CD4-positive, alpha-beta T cell treated with Interleukin-12 subunit alpha and Interleukin-12 subunit beta, for 1 hour (primary cell): Measurements from ENCODE around the gene OGFOD1.
A peak's percentile ranks its signal among the peaks of the same experiment; 100 is the strongest.

Experiments used
- DNase-seq: peaks from one replicate; pipeline ENCODE4 v3.0.0-alpha.2; 2020

OGFOD1 gene

DNA sequence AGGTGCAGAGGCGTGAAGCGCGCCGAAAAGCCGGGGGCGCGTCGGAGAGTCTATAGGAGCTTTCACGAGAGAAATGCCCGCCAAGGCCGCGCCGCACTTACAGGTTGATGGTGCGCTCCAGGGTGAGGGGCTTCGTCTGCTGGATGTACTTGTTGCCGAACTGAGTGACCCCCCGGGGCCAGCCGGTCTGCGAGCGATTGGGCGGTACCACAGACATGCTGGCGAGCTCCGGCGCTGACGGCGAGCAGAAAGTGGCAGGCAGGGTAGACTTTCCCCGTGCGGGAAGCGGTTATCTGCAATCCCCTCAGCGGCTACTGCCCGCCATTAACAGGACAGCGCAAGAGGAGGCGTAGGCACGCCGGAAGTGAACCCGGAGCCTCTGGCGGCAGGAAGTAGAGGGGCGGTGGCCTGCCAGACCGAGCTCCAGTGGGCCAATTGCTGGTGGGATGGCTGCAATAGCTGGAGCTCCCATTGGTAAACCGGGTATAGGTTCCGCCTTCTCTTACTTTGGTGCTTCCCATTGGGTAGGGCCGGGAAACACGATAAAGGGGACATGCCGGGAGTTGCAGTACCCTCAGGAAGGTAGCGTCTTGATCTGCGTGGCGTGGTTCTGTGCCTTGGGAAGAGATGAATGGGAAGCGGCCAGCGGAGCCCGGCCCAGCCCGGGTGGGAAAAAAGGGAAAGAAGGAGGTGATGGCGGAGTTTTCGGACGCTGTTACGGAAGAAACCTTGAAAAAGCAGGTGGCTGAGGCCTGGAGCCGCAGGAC lies at the start of gene OGFOD1, which contains the start of gene NUDT21:
Gene OGFOD1 (plus strand): TSS at position 569 of the 767 bp plus-strand sequence. CDS start 59 bp downstream, at position 628.
Gene NUDT21 (minus strand): TSS at position 347 of the 767 bp plus-strand sequence. CDS start 130 bp downstream, at position 217.
- peak; percentile 95 for DNase-seq

DNA sequence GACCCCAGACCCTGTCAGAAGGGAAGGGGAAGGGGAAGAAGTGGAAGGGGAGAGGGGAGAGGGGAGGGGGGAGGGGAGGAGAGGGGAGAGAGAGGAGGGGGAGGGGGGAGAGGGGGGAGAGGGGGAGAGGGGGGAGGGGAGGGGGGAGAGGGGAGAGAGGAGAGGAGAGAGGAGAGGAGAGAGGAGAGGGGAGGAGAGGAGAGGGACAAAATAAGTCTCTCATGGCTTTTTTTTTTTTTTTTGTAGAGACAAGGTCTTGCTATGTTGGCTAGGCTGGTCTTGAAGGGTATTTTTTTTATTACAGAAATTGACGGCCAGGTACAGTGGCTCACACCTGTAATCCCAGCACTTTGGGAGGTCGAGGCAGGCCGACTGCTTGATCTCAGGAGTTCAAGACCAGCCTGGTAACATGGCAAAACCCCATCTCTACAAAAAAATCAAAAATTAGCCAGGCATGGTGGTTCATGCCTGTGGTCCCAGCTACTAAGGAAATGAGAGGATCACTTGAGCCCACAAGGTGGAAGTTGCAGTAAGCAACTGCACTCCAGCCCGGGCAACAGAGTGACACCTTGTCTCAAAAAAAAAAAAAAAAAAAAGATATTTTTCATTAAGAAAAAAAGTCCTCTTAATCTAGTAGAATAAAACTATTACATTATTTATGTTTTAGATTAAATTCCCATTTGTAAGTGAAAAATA lies 45.2 kb upstream of the OGFOD1 start:
- no peak for DNase-seq

DNA sequence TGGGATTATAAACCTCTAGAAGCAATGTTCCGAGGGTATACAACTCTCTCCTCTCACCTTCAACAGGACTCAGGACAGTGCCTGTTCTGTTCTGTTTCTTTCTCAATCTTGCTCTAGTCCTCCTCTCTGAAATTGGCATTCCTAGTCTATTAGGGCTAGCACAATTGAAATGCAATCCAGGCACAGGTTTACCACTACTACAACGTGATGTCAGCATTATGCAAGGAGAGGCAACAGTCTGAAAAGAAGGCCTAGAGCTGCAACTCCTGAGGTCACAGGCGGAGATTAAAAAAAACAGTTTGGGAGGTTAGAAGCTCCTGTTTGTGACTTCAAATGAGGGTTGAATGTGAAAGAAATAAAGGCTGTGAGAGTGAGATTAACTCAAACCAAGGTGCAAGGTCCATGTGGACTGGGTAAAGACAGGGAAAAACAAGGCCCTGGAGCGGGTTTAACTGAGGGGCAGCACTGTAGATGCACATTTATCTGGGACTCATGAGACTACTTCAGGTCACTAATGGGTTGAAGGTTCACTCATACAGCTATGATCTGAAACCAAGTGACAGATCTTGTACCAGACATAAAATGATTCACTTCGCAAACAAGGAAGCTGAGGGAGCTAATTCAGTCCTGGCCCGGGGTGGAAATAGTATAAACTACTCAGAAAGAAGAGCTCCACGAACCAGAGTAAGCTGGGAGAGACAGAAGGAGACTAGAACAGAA lies 42.8 kb upstream of the OGFOD1 start:
- DNase-seq, result no peak

DNA sequence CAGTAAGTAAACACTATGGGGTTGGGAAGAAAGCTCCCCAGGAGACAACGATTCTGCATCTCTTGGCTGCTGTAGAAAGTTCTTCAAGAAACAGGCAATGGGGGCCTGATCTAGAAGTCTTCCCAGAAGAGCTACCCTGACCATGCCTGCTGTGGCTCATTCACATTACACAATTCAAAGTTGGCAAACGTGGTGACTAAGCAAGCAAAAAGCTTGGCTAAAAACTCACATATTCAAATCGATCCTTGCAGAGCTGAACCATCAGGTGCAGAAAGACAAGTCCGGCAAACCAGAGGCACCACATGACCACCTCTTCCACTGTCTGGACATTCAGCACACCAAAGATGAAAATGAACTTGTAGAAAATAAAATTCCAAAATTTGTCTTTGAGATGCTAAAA lies 42.2 kb upstream of the OGFOD1 start:
- DNase-seq, result no peak

DNA sequence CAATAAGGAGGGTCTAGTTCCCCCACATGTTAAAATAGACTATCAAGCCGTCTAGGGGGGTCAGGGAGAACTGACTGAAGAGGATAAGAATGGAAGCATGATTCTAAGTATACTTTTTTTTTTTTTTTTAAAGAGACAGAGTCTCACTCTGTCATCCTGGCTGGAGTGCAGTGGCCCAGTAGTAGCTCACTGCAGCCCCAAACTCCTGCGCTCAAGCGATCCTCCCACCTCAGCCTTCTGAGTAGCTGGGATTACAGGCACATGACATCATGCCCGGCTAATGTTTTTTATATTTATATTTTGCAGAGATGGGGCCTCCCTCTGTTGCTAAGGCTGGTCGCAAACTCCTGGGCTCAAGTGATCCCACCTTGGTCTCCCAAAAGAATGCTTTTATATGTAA lies 40.2 kb upstream of the OGFOD1 start:
- no peak for DNase-seq

DNA sequence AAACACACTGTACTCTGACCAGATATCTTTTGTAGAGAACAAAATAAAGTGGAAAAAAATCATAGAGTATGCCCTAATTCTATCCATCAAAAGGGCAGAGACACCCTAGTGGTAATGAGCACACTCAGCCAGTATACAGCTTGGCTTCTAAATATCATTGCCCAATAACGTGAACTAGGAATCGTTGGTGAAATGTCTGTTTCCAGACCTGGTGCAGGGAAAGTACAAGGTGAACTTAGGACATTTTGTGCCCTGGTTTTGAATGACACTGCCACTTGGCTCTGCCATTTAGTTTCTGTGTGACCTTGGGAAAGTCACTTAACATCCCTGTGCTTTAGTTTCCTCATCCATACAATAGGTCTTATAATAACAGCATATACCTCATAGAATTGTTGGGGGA lies 39.7 kb upstream of the OGFOD1 start:
- no peak for DNase-seq

DNA sequence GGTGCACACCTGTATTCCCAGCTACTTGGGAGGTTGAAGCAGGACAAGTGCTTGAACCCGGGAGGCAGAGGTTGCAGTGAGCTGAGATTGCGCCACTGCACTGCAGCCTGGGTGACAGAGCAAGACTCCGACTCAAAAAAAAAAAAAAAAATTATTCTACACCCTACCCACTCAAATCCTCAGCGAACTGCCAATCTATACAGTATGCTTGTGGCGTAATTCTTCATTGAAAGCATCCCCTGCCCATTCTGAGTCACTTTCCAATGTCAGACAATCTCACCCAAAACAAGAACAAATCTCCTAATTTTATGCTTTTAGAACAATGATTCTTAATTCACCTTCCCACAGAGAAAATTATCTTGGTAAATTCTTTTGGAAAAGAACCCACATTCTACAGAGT lies 38.0 kb upstream of the OGFOD1 start:
- no peak for DNase-seq

DNA sequence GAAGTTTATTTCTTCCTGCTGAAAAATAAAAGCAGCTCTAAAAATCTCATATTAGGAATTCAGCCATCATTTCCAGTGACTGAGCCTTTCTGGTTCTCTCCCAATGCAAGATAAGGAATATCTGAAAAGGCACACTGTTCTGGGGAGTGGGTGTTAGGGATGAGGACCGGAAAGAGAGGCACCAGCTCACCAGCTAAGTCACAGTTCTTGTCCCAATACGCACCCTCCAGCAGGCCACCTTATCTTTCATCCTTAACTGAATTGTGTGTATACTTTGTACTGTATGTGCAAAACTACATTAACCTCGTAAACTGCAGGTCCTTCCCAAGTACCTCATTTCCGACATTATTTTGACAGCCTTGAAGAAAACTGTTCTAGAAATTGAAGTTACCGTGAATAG lies 37.0 kb upstream of the OGFOD1 start:
- DNase-seq, result no peak

DNA sequence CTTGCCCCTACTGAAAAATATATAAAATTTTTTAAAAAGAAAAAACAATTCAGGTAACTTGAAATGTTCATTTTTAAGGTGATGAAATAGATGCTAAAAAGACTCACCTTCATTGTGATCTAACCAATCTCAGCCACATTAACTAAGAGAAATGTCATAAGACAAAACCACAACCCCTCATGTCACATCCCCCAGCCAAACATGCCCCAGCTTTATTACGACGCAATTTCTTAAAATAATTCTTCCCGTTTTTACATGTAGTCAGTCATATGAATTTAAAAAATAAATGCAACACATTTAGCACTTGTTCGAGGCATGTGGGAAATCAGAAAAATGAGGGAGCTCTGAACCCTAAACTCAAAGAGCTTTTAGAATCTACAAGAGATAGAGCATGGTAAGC lies 35.5 kb upstream of the OGFOD1 start:
- no peak for DNase-seq

DNA sequence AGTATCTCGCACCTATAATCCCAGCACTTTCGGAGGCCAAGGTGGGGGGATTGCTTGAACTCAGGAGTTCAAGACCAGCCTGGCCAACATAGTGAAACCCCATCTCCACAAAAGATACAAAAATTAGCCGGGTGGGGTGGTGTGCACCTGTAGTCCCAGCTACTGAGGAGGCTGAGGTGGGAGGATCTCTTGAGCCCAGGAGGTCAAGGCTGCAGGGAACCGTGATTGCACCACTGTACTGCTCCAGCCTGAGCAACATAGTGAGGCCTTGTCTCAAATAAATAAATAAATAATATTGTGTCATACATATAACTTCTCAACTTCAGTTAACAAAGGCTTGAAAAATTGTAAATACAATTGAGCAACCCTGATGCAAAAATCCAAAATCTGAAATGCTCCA lies 34.2 kb upstream of the OGFOD1 start:
- DNase-seq, result no peak

DNA sequence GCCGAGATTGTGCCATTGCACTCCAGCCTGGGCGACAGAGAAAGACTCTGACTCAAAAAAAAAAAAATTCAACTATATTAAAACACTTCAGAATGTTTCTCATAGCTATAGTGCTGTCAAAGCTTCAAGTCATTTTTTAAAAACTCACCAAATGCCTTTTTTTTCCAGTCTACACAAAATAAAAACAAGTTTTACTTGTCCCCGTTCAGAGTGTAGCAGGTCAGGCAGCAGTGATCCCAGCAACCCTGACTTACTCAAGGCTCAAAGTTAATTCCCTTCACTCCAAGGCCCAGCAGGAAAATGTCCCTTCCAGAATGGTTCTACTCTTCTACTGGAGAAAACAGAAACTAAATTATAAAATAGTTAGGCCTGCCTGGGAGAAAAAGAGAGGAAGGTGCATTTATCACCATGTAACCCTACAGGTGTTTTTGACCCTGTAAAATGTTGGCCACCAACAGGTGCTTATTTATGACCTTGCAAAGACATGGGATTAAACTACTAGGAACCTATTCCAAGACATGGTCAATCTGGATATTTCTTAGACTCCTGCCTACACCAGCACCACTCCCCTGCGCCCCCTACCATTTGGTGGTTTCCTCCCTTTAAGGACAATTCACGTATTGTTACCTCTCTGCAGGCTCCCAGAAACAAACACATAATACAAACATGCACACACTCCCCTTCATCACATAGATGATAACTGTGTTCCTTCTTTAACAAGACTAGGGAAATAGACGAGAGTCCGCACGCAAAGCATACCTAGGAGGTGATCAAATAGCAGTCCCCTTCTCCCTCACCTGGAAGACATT lies 31.4 kb upstream of the OGFOD1 start:
- DNase-seq, result no peak

DNA sequence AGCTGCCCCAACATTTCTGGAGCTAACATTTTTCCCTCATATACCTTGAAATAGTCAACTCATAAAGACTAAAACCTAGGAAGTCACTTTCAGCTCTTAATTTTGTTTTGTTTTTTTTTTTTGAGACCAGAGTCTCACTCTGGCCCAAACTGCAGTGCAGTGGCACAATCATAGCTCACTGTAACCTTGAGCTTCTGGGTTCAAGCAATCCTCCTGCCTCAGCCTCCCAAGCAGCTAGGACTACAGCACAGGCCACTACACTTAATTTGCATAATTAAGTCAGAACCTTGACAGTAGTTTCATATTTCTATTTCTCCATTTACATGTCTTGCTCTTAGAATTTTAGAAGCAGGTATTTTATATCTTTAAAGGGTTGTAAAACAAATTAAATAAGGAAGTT lies 30.7 kb upstream of the OGFOD1 start:
- DNase-seq, result no peak

DNA sequence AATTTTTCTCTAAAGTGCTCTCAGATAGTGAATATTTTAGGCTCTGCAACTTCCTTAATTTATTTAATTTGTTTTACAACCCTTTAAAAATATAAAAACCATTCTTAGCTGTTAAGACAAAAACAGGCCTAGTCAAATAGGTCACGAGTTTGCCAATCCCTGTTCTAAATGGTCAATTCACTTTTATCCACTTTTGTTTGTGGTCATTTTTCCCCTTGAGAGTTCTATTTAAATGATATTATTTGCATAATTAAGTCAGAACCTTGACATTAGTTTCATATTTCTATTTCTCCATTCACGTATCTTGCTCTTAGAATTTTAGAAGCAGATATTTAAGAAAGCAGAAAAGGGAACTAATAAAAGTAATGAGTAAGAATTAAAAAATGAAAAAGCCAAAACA lies 30.0 kb upstream of the OGFOD1 start:
- DNase-seq, result no peak

DNA sequence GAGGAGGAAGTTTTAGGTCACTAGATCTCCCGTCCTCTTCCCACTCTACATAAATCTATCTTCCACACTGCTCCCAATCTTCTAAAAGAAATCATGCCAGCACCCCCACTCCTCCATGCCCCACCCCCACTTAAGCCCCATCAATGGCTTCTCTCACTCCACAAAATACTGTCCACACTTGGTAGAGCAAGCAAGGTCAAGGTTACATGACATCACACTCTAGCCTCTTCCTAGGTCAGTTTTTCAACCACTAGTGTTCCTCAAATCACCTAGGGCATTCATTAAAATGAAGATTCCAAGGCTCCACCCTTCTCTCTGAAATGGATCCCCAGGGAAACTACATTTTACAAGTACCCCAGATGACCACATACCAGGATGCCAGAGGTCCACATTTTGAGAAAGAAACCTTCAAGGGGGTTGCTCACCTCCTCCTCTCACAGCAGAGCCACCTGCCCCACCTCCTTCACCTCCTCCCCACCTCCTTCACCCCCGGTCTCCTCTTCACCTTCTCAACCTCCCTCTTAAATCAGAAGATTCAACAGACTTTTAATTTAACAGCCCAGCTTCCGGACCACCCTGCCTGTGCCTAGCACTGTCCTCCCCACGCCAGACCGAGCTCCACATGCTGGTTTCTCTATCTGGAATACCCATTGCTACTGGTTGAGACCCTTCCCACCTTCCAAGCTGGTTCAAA lies 29.2 kb upstream of the OGFOD1 start:
- DNase-seq, result no peak

DNA sequence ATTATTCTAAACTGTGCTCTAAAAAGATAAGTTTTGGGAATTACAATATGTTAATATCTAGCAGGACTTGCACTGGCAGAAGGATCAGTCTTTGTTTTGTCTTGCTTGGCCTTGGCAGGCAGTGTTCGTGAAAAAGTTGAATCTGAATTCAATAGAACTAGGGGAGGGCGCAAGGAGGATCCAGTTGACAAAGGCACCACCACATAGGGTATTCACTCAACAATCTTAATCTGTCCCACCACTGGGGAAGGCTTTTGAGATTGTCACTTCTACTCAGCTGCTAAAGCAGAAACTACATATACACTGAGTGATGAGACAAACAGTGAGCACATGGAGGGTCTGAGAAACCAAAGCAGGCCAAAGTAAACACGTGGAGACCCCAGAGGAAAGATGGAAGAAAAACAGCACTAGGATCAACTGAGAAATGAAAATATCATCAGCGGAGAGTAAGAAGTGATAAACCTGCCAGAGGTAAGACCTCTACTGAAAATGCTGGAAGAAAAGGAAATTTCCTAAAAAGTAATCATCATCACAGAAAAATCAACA lies 28.4 kb upstream of the OGFOD1 start:
- DNase-seq, result no peak

DNA sequence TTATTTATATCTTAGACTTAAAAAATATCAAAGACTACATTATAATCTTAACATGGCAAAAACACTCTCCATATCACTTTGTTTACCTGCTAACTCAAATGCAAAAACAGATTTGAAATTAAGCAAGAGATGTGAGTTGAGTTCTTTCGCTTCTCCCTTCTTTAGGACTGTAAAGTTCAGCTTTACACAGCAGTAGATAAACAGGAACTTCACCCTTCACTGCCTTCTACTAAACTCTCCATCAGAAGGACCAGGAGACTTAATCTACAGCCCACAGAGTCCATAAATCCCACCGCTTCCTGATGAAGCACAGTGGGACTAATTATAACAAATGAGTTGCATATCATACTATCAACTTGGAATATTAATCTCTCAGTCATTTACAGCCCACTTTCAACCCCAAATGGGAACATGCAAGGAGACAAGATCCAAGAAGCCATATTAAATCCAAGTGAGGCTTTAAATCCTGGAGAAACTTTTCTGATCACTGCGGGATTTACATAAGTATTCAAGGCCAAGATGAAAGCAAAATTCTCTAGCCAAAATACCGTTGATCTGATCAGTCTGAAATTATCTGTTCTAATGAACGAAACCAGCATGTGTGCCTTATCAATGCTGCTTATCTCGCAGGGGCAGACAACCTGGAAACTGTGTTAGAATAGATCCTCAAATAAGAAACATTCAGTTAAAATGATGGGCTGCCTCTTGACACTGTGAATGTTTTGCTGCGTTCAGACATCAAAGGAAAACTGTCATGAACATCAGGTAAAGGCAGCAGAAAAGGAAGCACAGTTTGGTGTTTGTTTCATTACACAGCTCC lies 27.6 kb upstream of the OGFOD1 start:
- peak; percentile 23 for DNase-seq

DNA sequence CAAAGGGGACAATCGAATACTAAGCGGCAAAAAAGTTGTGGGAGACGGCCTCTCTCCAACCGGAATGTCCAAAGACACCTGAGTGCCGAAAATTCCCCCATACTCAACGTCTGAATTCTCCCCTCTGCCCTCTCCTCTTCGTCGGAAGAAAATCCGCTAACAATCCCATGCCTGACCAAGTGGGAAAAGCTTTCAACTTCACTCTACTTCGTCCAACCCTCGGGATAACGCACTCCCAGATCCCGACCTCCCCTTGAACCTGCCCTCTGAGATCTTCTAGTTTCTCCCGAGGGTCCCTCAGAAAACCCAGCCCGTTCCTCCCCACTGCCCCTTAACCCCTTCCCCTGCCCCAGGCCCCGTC lies 27.0 kb upstream of the OGFOD1 start:
- DNase-seq, result no peak

DNA sequence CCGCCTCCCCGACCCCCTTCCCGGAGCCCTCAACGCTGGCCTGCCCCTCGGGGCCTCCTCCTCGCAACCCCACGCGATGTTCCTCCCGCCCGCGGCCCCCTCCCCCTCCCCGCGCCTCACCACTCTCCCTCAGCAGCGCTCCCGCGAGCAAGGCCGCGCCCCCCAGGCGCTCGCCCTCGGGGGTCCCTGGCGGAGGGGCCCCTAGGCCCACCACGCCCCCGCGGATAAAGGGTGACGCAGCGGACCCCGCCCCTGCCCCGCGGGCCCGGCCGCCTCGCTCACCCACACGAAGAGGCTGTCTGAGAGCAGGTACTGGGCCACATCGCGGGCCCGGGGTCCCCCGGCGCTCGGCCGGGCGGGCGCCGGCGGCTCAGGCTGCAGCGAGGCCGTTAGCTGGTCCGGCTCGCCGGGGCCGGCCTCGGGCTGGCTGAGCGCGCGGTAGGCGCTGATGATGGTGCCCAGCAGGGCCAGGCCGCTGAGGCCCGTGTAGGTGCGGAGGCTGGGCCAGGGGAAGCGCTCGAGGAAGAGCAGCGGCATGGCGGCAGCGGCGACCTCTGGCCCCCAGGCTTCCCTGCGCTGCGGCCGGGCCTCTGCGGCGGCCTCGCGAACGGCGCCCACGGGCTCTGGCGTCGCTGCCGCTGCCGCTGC lies 26.4 kb upstream of the OGFOD1 start:
- peak; percentile 37 for DNase-seq

DNA sequence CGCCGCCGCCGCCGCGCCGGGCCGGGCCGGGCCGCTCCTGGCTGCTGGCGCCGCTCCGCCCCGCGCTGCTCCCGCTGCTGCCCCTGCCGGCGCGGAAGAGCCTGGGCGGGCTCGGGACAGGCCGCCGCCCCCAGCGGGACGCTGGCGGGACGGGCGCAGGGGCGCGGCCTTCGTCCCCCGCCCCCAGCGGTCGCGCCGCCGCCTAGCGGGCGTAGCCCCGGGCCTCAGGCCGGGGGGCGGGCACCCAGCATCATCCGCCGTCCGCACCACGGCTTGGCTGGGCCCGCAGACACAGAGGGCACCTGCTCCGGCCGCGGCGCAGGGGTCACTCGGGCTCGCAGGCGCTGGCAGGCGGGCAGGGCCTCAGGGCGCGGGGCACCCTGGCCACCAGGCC lies 25.9 kb upstream of the OGFOD1 start, which contains the start of gene AMFR:
Gene AMFR (minus strand): TSS at position 107 of the 394 bp plus-strand sequence. CDS start 218 bp downstream, outside the sequence.
- peak; percentile 82 for DNase-seq

DNA sequence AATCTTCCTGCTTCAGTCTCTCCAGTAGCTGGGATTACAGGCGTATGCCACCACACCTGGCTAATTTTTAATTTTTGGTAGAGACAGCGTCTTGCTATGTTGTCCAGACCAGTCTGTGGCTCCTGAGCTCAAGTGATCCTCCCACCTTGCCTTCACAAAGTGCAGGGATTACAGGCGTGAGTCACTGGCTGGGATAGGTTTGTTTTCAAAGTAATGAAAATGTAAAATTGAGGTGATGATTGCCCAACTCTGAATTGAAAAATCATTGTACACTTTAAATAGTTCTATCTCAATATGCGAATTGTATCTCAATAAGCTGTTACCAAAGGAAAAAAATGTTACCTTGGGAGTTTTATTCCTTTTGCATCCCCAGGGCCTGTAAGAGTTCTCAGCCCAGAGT lies 24.8 kb upstream of the OGFOD1 start:
- DNase-seq, result no peak
